SK-N-SH (cell line): Measurements from ENCODE around the gene TTC39C. TPM values are rescaled to one million over a fixed set of nuclear protein-coding genes. Genes with fewer than 3 reads are reported as not detected.

Experiments used
- CHD2 ChIP-seq: fragments of 150-350 bp; IDR thresholded peaks from 2 replicates; pipeline ENCODE4 v1.6.1; 2018; ENCODE audit warnings: low read length; ENCODE audit not compliant: partially characterized antibody
- CTCF ChIP-seq: fragments of 200-600 bp; sonication (generic); IDR thresholded peaks from 2 replicates; pipeline ENCODE4 v1.6.1; 2017; ENCODE audit warnings: antibody characterized with exemption, mild to moderate bottlenecking, moderate library complexity
- ELF1 ChIP-seq: IDR thresholded peaks from 2 replicates; pipeline ENCODE4 v1.4.0; 2012
- EP300 ChIP-seq, 2 experiments: IDR thresholded peaks; 2 replicates each; pipeline versions ENCODE4 v1.4.0 to v1.6.1; 2012; ENCODE audit warnings: borderline replicate concordance in 1 of 2, low read depth in 1 of 2, low read length in 1 of 2
- FOSL2 ChIP-seq: IDR thresholded peaks from 2 replicates; pipeline ENCODE4 v1.4.0; 2012; ENCODE audit warnings: low read depth, mild to moderate bottlenecking, moderate library complexity, borderline replicate concordance
- FOXJ3 ChIP-seq: sonication (generic); formaldehyde crosslinking; IDR thresholded peaks from 2 replicates; pipeline ENCODE4 v1.5.1; 2020; ENCODE audit warnings: mild to moderate bottlenecking, missing genetic modification reagents
- FOXM1 ChIP-seq: IDR thresholded peaks from 2 replicates; pipeline ENCODE4 v1.4.0; 2012; ENCODE audit warnings: low read depth, mild to moderate bottlenecking
- GATA2 ChIP-seq: sonication (generic); formaldehyde crosslinking; IDR thresholded peaks from 2 replicates; pipeline ENCODE4 v1.5.0; 2020; ENCODE audit warnings: mild to moderate bottlenecking, missing genetic modification reagents
- IRF3 ChIP-seq: fragments of 150-350 bp; IDR thresholded peaks from 2 replicates; pipeline ENCODE4 v1.6.1; 2016; ENCODE audit warnings: mild to moderate bottlenecking, low read depth, low read length
- JUND ChIP-seq: IDR thresholded peaks from 2 replicates; pipeline ENCODE4 v1.4.0; 2012
- MAX ChIP-seq: IDR thresholded peaks from 2 replicates; pipeline ENCODE4 v1.4.0; 2012; ENCODE audit warnings: low read depth
- MEF2A ChIP-seq: IDR thresholded peaks from 2 replicates; pipeline ENCODE4 v1.4.0; 2012; ENCODE audit warnings: low read depth, borderline replicate concordance
- MXI1 ChIP-seq: IDR thresholded peaks from 2 replicates; pipeline ENCODE4 v1.6.1; 2012; ENCODE audit warnings: mild to moderate bottlenecking, low read depth, low read length, improper control_type of control experiment
- NFIC ChIP-seq: IDR thresholded peaks from 2 replicates; pipeline ENCODE4 v1.4.0; 2012; ENCODE audit warnings: borderline replicate concordance
- NRF1 ChIP-seq: IDR thresholded peaks from 2 replicates; pipeline ENCODE4 v1.6.1; 2012; ENCODE audit warnings: low read depth, mild to moderate bottlenecking, low read length
- PBX3 ChIP-seq: IDR thresholded peaks from 2 replicates; pipeline ENCODE4; 2012
- RCOR1 ChIP-seq: fragments of 150-350 bp; IDR thresholded peaks from 2 replicates; pipeline ENCODE4 v1.6.1; 2017; ENCODE audit warnings: antibody characterized with exemption, low read length
- RFX5 ChIP-seq: IDR thresholded peaks from 2 replicates; pipeline ENCODE4 v1.6.1; 2012; ENCODE audit warnings: mild to moderate bottlenecking, improper control_type of control experiment, low read length
- RXRA ChIP-seq: IDR thresholded peaks from 2 replicates; pipeline ENCODE4 v1.4.0; 2012; ENCODE audit warnings: low read depth, mild to moderate bottlenecking, borderline replicate concordance
- SIN3A ChIP-seq: IDR thresholded peaks from 2 replicates; pipeline ENCODE4 v1.6.1; 2012; ENCODE audit warnings: low read depth, mild to moderate bottlenecking, low read length, moderate library complexity, borderline replicate concordance
- SMC3 ChIP-seq: IDR thresholded peaks from 2 replicates; pipeline ENCODE4 v1.6.1; 2012; ENCODE audit warnings: low read depth, low read length, improper control_type of control experiment
- TAF1 ChIP-seq: IDR thresholded peaks from 2 replicates; pipeline ENCODE4 v1.6.1; 2012; ENCODE audit warnings: low read depth, mild to moderate bottlenecking, low read length, moderate library complexity, borderline replicate concordance
- TCF12 ChIP-seq: IDR thresholded peaks from 2 replicates; pipeline ENCODE4 v1.4.0; 2012
- TEAD4 ChIP-seq: IDR thresholded peaks from 2 replicates; pipeline ENCODE4 v1.4.0; 2012; ENCODE audit warnings: mild to moderate bottlenecking, borderline replicate concordance; ENCODE audit not compliant: insufficient read depth
- ZBTB33 ChIP-seq: IDR thresholded peaks from 2 replicates; pipeline ENCODE4 v1.4.0; 2012; ENCODE audit warnings: low read depth, borderline replicate concordance
- polyA plus RNA-seq, 3 experiments: library from polyadenylated mRNA; depleted of rRNA; stranded (reverse); fragments of >200 nt; gene quantifications; 2 replicates each; pipeline ENCODE4 v1.2.3, GENCODE V29; 2012

The TTC39C gene
- polyA plus RNA-seq, 1 of the 3 experiments (the other 2 are of a cell fraction): 8.6 TPM

GRCh38 chr18:24138789-24139616 is 124.4 kb downstream of the TTC39C start, which contains the start of gene CABYR (continued):
- no peak for TF ChIP-seq IRF3
- TF ChIP-seq JUND: no peak
- TF ChIP-seq PBX3: peak; percentile 9; the same call in 1 of the 2 replicates
- no peak; the same call in 1 of the 2 replicates for TF ChIP-seq TEAD4
- no peak for TF ChIP-seq RXRA
- TF ChIP-seq FOXJ3 (CRISPR knock-in tag): no peak
- TF ChIP-seq MEF2A: no peak
- TF ChIP-seq CHD2: no peak
- no peak for TF ChIP-seq EP300 (IDR thresholded peaks at IDR 0.05; ENCODE audit: borderline replicate concordance in 1 of 2, low read depth in 1 of 2, low read length in 1 of 2)
- no peak; the same call in 1 of the 2 replicates for TF ChIP-seq ELF1
- peak; percentile 24; the same call in 1 of the 2 replicates for TF ChIP-seq RCOR1
- TF ChIP-seq TCF12: no peak
- peak; percentile 90 for TF ChIP-seq TAF1
- no peak for TF ChIP-seq ZBTB33
- no peak for TF ChIP-seq NFIC
- no peak; the same call in 1 of the 2 replicates for TF ChIP-seq NRF1
- no peak for TF ChIP-seq FOXM1
- TF ChIP-seq SIN3A: peak; percentile 36; the same call in 1 of the 2 replicates
- peak; percentile 81 for TF ChIP-seq MXI1
- no peak for TF ChIP-seq SMC3
- TF ChIP-seq GATA2: no peak
- peak; percentile 77 for TF ChIP-seq MAX
- TF ChIP-seq RFX5: no peak
- TF ChIP-seq FOSL2: no peak
- no peak for TF ChIP-seq CTCF
- TF ChIP-seq, all 33 proteins: peak for 8
